Tibial nerve (tissue), 4 donors: ENCODE results near the gene SCYGR6.

Source experiments
- CTCF ChIP-seq, 5 experiments: fragments of 200-600 bp in 3 of 5; fragments of 450-650 bp in 2 of 5; sonication (generic) in 3 of 5; IDR thresholded peaks; one replicate each; pipeline ENCODE4 v1.5.1; 2016 to 2019; ENCODE audit warnings: antibody characterized with exemption in 5 of 5, mild to moderate bottlenecking in 3 of 5, moderate library complexity in 2 of 5
- EP300 ChIP-seq, 2 donors: sonication (generic); formaldehyde crosslinking; IDR thresholded peaks; one replicate each; pipeline ENCODE4 v1.6.1; 2017; ENCODE audit warnings: antibody characterized with exemption in 2 of 2, mild to moderate bottlenecking in 1 of 2

GRCh38 chr2:227703280-227703732 is 21.3 kb downstream of the SCYGR6 start:
- TF ChIP-seq CTCF (IDR thresholded peaks at IDR 0.05): no peak
- TF ChIP-seq EP300 (IDR thresholded peaks at IDR 0.05): no peak
